SK-N-SH treated with all-trans-retinoic acid at 6 μM for 48 hours (cell line): ENCODE data around the gene CATSPERD.

Experiments
- ATAC-seq: fragments of 200-7000 bp; cut with Tn5 transposase; 3 replicates; pipeline ENCODE4 v1.9.1; 2020; ENCODE audit warnings: mild to moderate bottlenecking, moderate library complexity
- ARNTL ChIP-seq: fragments of 450-650 bp; formaldehyde crosslinking; IDR thresholded peaks from 2 replicates; pipeline ENCODE4 v1.5.0; 2020; ENCODE audit warnings: low read depth, mild to moderate bottlenecking, moderate library complexity, borderline replicate concordance
- BACH2 ChIP-seq: fragments of 250-450 bp; sonication (Bioruptor Pico); IDR thresholded peaks from 2 replicates; pipeline ENCODE4 v1.9.0; 2021; ENCODE audit warnings: mild to moderate bottlenecking, borderline replicate concordance
- CSDC2 ChIP-seq: fragments of 250-450 bp; sonication (Bioruptor Pico); IDR thresholded peaks from 2 replicates; pipeline ENCODE4 v1.5.0; 2020; ENCODE audit warnings: mild to moderate bottlenecking, moderate library complexity
- CSRNP3 ChIP-seq: fragments of 250-450 bp; sonication (Bioruptor Pico); IDR thresholded peaks from 2 replicates; pipeline ENCODE4 v1.5.1; 2021; ENCODE audit warnings: mild to moderate bottlenecking, moderate library complexity
- ESRRG ChIP-seq: fragments of 250-450 bp; sonication (Bioruptor Pico); IDR thresholded peaks from 2 replicates; pipeline ENCODE4 v1.6.1; 2021; ENCODE audit warnings: mild to moderate bottlenecking
- GLIS3 ChIP-seq: fragments of 250-450 bp; sonication (Bioruptor Pico); IDR thresholded peaks from 2 replicates; pipeline ENCODE4 v1.5.0; 2020; ENCODE audit warnings: mild to moderate bottlenecking, moderate library complexity
- ISL1 ChIP-seq: fragments of 250-450 bp; sonication (Bioruptor Pico); IDR thresholded peaks from 2 replicates; pipeline ENCODE4 v2.1.2; 2022; ENCODE audit warnings: mild to moderate bottlenecking, moderate library complexity
- OSR1 ChIP-seq: fragments of 250-450 bp; sonication (Bioruptor Pico); IDR thresholded peaks from 2 replicates; pipeline ENCODE4 v1.8.0; 2022; ENCODE audit warnings: moderate library complexity, mild to moderate bottlenecking, inconsistent platforms
- PATZ1 ChIP-seq: fragments of 250-450 bp; sonication (Bioruptor Pico); IDR thresholded peaks from 2 replicates; pipeline ENCODE4 v1.8.0; 2020; ENCODE audit warnings: mild to moderate bottlenecking, moderate library complexity, borderline replicate concordance
- POU6F1 ChIP-seq: fragments of 250-450 bp; sonication (Bioruptor Pico); IDR thresholded peaks from 2 replicates; pipeline ENCODE4 v1.8.0; 2021; ENCODE audit warnings: low read depth, mild to moderate bottlenecking, moderate library complexity, borderline replicate concordance
- PPARA ChIP-seq: fragments of 250-450 bp; sonication (Bioruptor Pico); IDR thresholded peaks from 2 replicates; pipeline ENCODE4 v1.5.0; 2020; ENCODE audit warnings: mild to moderate bottlenecking, borderline replicate concordance
- SNAI2 ChIP-seq: fragments of 250-450 bp; sonication (Bioruptor Pico); IDR thresholded peaks from 2 replicates; pipeline ENCODE4 v1.5.0; 2020; ENCODE audit warnings: mild to moderate bottlenecking, moderate library complexity
- TCF4 ChIP-seq: fragments of 250-450 bp; sonication (Bioruptor Pico); IDR thresholded peaks from 2 replicates; pipeline ENCODE4 v1.8.0; 2021; ENCODE audit warnings: mild to moderate bottlenecking, moderate library complexity, borderline replicate concordance
- ZC3H10 ChIP-seq: fragments of 250-450 bp; sonication (Bioruptor Pico); IDR thresholded peaks from 2 replicates; pipeline ENCODE4 v1.5.1; 2021; ENCODE audit warnings: mild to moderate bottlenecking, moderate library complexity
- ZFP3 ChIP-seq: fragments of 250-450 bp; sonication (Bioruptor Pico); IDR thresholded peaks from 2 replicates; pipeline ENCODE4 v1.5.0; 2020; ENCODE audit warnings: mild to moderate bottlenecking, moderate library complexity
- ZNF565 ChIP-seq: fragments of 450-650 bp; formaldehyde crosslinking; conservative IDR thresholded peaks from 2 replicates; pipeline ENCODE4 v1.5.0; 2020; ENCODE audit warnings: low read depth, mild to moderate bottlenecking, moderate library complexity
- ZNF70 ChIP-seq: fragments of 450-650 bp; formaldehyde crosslinking; IDR thresholded peaks from 2 replicates; pipeline ENCODE4 v1.5.0; 2020; ENCODE audit warnings: mild to moderate bottlenecking, moderate library complexity
- TF ChIP-seq, protein P1 (sequence below): fragments of 250-450 bp; sonication (Bioruptor Pico); IDR thresholded peaks from 2 replicates; pipeline ENCODE4 v1.5.0; 2020; ENCODE audit warnings: mild to moderate bottlenecking, moderate library complexity
- TF ChIP-seq, protein P2 (sequence below): fragments of 250-450 bp; sonication (Bioruptor Pico); IDR thresholded peaks from 2 replicates; pipeline ENCODE4 v1.5.1; 2020; ENCODE audit warnings: low read depth, mild to moderate bottlenecking, moderate library complexity

The CATSPERD gene

DNA sequence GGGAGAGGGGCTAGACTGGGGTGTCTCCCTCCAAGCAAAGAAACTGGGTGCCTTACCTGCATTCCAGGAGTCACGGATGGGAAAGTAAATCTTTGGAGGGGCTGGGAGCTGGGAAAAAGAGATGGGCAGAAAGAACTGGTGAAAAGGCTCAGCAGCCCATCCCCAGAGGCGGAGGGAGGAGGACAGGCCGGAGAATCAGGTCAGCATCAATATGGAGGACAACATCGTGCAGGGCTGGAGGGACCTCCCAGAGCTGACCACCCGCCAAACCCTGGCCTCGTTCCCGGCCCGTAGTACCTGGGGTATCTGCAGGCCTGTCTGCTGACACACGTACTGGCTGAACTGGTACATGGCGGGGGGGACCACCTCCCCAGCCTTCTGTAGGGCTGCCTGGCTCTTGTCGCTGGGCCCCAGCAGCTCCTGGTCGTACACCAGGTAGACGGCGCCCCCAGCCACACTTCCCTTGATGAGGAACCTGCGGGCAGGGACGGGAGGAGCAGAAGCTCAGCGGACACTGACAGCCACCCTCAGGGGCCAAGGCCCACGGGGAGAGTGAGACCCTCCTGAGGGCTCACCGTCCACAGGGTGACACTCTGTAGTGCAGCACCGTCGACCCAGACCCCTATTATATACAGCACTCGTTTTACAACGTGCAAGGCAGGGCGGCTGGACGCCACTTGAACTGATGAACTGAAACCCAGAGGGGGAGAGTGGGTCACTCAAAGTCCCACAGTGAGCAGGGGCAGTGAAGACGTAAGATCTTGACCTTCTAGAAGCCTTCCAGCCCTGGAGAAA, 41.0 kb upstream of the CATSPERD start (continued):
- TF ChIP-seq ZFP3 (CRISPR knock-in tag) (no peak), SNAI2 (CRISPR knock-in tag) (no peak), ZC3H10 (CRISPR knock-in tag) (no peak), ARNTL (CRISPR knock-in tag) (no peak)
- TF ChIP-seq, protein P1, sequence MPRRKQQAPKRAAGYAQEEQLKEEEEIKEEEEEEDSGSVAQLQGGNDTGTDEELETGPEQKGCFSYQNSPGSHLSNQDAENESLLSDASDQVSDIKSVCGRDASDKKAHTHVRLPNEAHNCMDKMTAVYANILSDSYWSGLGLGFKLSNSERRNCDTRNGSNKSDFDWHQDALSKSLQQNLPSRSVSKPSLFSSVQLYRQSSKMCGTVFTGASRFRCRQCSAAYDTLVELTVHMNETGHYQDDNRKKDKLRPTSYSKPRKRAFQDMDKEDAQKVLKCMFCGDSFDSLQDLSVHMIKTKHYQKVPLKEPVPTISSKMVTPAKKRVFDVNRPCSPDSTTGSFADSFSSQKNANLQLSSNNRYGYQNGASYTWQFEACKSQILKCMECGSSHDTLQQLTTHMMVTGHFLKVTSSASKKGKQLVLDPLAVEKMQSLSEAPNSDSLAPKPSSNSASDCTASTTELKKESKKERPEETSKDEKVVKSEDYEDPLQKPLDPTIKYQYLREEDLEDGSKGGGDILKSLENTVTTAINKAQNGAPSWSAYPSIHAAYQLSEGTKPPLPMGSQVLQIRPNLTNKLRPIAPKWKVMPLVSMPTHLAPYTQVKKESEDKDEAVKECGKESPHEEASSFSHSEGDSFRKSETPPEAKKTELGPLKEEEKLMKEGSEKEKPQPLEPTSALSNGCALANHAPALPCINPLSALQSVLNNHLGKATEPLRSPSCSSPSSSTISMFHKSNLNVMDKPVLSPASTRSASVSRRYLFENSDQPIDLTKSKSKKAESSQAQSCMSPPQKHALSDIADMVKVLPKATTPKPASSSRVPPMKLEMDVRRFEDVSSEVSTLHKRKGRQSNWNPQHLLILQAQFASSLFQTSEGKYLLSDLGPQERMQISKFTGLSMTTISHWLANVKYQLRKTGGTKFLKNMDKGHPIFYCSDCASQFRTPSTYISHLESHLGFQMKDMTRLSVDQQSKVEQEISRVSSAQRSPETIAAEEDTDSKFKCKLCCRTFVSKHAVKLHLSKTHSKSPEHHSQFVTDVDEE = no peak

GRCh38 chr19:5680084-5680436, 40.4 kb upstream of the CATSPERD start:
- TF ChIP-seq TCF4 (CRISPR knock-in tag) (no peak), ISL1 (CRISPR knock-in tag) (no peak)
- ATAC-seq = peak; percentile 26

GRCh38 chr19:5680437-5681368, 39.7 kb upstream of the CATSPERD start, which contains the start of the genes HSD11B1L and MICOS13:
HSD11B1L (plus strand) TSS chr19:5681027; CDS start chr19:5684833, 3,806 bp downstream.
MICOS13 (minus strand) TSS chr19:5680516; CDS start chr19:5680486, 30 bp downstream.
- no peak for TF ChIP-seq ZFP3 (CRISPR knock-in tag)
- TF ChIP-seq, protein P2, sequence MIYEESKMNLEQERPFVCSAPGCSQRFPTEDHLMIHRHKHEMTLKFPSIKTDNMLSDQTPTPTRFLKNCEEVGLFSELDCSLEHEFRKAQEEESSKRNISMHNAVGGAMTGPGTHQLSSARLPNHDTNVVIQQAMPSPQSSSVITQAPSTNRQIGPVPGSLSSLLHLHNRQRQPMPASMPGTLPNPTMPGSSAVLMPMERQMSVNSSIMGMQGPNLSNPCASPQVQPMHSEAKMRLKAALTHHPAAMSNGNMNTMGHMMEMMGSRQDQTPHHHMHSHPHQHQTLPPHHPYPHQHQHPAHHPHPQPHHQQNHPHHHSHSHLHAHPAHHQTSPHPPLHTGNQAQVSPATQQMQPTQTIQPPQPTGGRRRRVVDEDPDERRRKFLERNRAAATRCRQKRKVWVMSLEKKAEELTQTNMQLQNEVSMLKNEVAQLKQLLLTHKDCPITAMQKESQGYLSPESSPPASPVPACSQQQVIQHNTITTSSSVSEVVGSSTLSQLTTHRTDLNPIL = no peak
- no peak for TF ChIP-seq PATZ1
- TF ChIP-seq TCF4 (CRISPR knock-in tag) = no peak
- TF ChIP-seq OSR1 (CRISPR knock-in tag) = no peak
- TF ChIP-seq CSDC2 = no peak; the same call in 1 of the 2 replicates
- no peak for TF ChIP-seq ISL1 (CRISPR knock-in tag)
- no peak for TF ChIP-seq PPARA (CRISPR knock-in tag)
- no peak for TF ChIP-seq ARNTL (CRISPR knock-in tag)
- TF ChIP-seq GLIS3 (CRISPR knock-in tag) = no peak
- TF ChIP-seq ESRRG (CRISPR knock-in tag) = no peak
- TF ChIP-seq POU6F1 = no peak
- TF ChIP-seq ZNF70 (CRISPR knock-in tag) = no peak
- TF ChIP-seq, protein P1 = no peak
- TF ChIP-seq ZNF565 (CRISPR knock-in tag) = no peak
- no peak for TF ChIP-seq CSRNP3 (CRISPR knock-in tag)
- TF ChIP-seq ZC3H10 (CRISPR knock-in tag) = no peak
- no peak for TF ChIP-seq SNAI2 (CRISPR knock-in tag)
- no peak for TF ChIP-seq BACH2 (CRISPR knock-in tag)
- ATAC-seq = peak; percentile 97
